HG03558 (cell line): ENCODE data around the gene CDKN2B-AS1.
"Not testable (repeated sequence)": the region's sequence is repeated elsewhere in the genome, so short reads cannot be mapped to it uniquely, and the experiment has no call there.

Source experiments
- ATAC-seq: cut with Tn5 transposase; IDR thresholded peaks from one replicate; pipeline ENCODE4 v1.9.1; 2021; ENCODE audit warnings: moderate number of reproducible peaks; ENCODE audit not compliant: unreplicated experiment; ENCODE audit errors: extremely low read depth

CDKN2B-AS1 gene

GRCh38 chr9:21994556-21995005 is at the start of gene CDKN2B-AS1:
CDKN2B-AS1 (plus strand) TSS chr9:21994791.
- peak; percentile 11 for ATAC-seq

- no peak for ATAC-seq
Measured at GRCh38 chr9:21945606-21946005, 49.0 kb upstream of the CDKN2B-AS1 start.

- ATAC-seq = no peak
Measured at GRCh38 chr9:21958833-21959232, 35.8 kb upstream of the CDKN2B-AS1 start.

GRCh38 chr9:21959268-21959667 is 35.3 kb upstream of the CDKN2B-AS1 start:
- ATAC-seq = not testable (repeated sequence)

GRCh38 chr9:21961569-21961968 is 33.0 kb upstream of the CDKN2B-AS1 start:
- ATAC-seq = no peak

GRCh38 chr9:21964925-21965385 is 29.6 kb upstream of the CDKN2B-AS1 start:
- peak; percentile 51 for ATAC-seq

- peak; percentile 63 for ATAC-seq
Measured at GRCh38 chr9:21965401-21965951, 29.1 kb upstream of the CDKN2B-AS1 start.

- no peak for ATAC-seq
Measured at GRCh38 chr9:21966140-21966851, 28.3 kb upstream of the CDKN2B-AS1 start.

- no peak for ATAC-seq
Measured at GRCh38 chr9:21967169-21967568, 27.4 kb upstream of the CDKN2B-AS1 start.

GRCh38 chr9:21967702-21968101 is 26.9 kb upstream of the CDKN2B-AS1 start:
- no peak for ATAC-seq

- no peak for ATAC-seq
Measured at GRCh38 chr9:21968331-21969010, 26.1 kb upstream of the CDKN2B-AS1 start.

- no peak for ATAC-seq
Measured at GRCh38 chr9:21969011-21969940, 25.3 kb upstream of the CDKN2B-AS1 start.

- ATAC-seq = no peak
Measured at GRCh38 chr9:21969951-21970799, 24.4 kb upstream of the CDKN2B-AS1 start.

- no peak for ATAC-seq
Measured at GRCh38 chr9:21970800-21971640, 23.6 kb upstream of the CDKN2B-AS1 start.

- ATAC-seq = no peak
Measured at GRCh38 chr9:21972361-21972760, 22.2 kb upstream of the CDKN2B-AS1 start.

GRCh38 chr9:21974343-21974721 is 20.3 kb upstream of the CDKN2B-AS1 start:
- no peak for ATAC-seq

- ATAC-seq = no peak
Measured at GRCh38 chr9:21974722-21975409, 19.7 kb upstream of the CDKN2B-AS1 start.

- ATAC-seq = no peak
Measured at GRCh38 chr9:21976334-21976875, 18.2 kb upstream of the CDKN2B-AS1 start.
